WTC11 (cell line): ENCODE data around the gene TRAF3IP1.

ENCODE experiments used
- ATF6 ChIP-seq: sonication (generic); formaldehyde crosslinking; IDR thresholded peaks from 2 replicates; pipeline ENCODE4 v1.8.1; 2023; ENCODE audit warnings: mild to moderate bottlenecking, missing genetic modification reagents
- CREB1 ChIP-seq: sonication (generic); formaldehyde crosslinking; IDR thresholded peaks from 2 replicates; pipeline ENCODE4 v1.8.0; 2023; ENCODE audit warnings: mild to moderate bottlenecking, missing genetic modification reagents
- FOXJ3 ChIP-seq: sonication (generic); formaldehyde crosslinking; IDR thresholded peaks from 2 replicates; pipeline ENCODE4 v1.9.0; 2021; ENCODE audit warnings: missing genetic modification reagents, mild to moderate bottlenecking, borderline replicate concordance
- NFE2L1 ChIP-seq: sonication (generic); formaldehyde crosslinking; IDR thresholded peaks from 2 replicates; pipeline ENCODE4 v1.8.1; 2023; ENCODE audit warnings: missing genetic modification reagents
- NR2C2 ChIP-seq: sonication (generic); formaldehyde crosslinking; IDR thresholded peaks from 2 replicates; pipeline ENCODE4 v1.8.0; 2022; ENCODE audit warnings: mild to moderate bottlenecking, missing genetic modification reagents
- TEAD4 ChIP-seq: sonication (generic); formaldehyde crosslinking; IDR thresholded peaks from 2 replicates; pipeline ENCODE4 v1.8.0; 2022; ENCODE audit warnings: mild to moderate bottlenecking, missing genetic modification reagents
- TP53 ChIP-seq: sonication (generic); formaldehyde crosslinking; IDR thresholded peaks from 2 replicates; pipeline ENCODE4 v1.8.1; 2023; ENCODE audit warnings: mild to moderate bottlenecking, missing genetic modification reagents
- ZNF263 ChIP-seq: sonication (generic); formaldehyde crosslinking; IDR thresholded peaks from 2 replicates; pipeline ENCODE4 v1.8.1; 2022; ENCODE audit warnings: low read depth, mild to moderate bottlenecking, moderate library complexity, missing genetic modification reagents
- ZNF423 ChIP-seq: fragments of 250-450 bp; sonication (Bioruptor Pico); IDR thresholded peaks from 2 replicates; pipeline ENCODE4 v2.1.2; 2022; ENCODE audit warnings: mild to moderate bottlenecking, moderate library complexity
- TF ChIP-seq, protein P1 (sequence below): fragments of 200-600 bp; IDR thresholded peaks from 2 replicates; pipeline ENCODE4 v1.8.0; 2022; ENCODE audit warnings: antibody characterized with exemption
- TF ChIP-seq, protein P2 (sequence below): sonication (generic); formaldehyde crosslinking; IDR thresholded peaks from 2 replicates; pipeline ENCODE4 v1.8.1; 2022; ENCODE audit warnings: missing genetic modification reagents, borderline replicate concordance
- TF ChIP-seq, protein P3 (sequence below): sonication (generic); formaldehyde crosslinking; conservative IDR thresholded peaks from 2 replicates; pipeline ENCODE4 v1.8.1; 2022; ENCODE audit warnings: mild to moderate bottlenecking, missing genetic modification reagents

- no peak for TF ChIP-seq ZNF423 (CRISPR knock-in tag)
- TF ChIP-seq, protein P1, sequence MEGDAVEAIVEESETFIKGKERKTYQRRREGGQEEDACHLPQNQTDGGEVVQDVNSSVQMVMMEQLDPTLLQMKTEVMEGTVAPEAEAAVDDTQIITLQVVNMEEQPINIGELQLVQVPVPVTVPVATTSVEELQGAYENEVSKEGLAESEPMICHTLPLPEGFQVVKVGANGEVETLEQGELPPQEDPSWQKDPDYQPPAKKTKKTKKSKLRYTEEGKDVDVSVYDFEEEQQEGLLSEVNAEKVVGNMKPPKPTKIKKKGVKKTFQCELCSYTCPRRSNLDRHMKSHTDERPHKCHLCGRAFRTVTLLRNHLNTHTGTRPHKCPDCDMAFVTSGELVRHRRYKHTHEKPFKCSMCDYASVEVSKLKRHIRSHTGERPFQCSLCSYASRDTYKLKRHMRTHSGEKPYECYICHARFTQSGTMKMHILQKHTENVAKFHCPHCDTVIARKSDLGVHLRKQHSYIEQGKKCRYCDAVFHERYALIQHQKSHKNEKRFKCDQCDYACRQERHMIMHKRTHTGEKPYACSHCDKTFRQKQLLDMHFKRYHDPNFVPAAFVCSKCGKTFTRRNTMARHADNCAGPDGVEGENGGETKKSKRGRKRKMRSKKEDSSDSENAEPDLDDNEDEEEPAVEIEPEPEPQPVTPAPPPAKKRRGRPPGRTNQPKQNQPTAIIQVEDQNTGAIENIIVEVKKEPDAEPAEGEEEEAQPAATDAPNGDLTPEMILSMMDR = no peak
- TF ChIP-seq NR2C2 = no peak
- TF ChIP-seq ATF6 (CRISPR knock-in tag) = no peak
- no peak for TF ChIP-seq TEAD4 (CRISPR knock-in tag)
- TF ChIP-seq ZNF263 (CRISPR knock-in tag) = no peak
- TF ChIP-seq, protein P2, sequence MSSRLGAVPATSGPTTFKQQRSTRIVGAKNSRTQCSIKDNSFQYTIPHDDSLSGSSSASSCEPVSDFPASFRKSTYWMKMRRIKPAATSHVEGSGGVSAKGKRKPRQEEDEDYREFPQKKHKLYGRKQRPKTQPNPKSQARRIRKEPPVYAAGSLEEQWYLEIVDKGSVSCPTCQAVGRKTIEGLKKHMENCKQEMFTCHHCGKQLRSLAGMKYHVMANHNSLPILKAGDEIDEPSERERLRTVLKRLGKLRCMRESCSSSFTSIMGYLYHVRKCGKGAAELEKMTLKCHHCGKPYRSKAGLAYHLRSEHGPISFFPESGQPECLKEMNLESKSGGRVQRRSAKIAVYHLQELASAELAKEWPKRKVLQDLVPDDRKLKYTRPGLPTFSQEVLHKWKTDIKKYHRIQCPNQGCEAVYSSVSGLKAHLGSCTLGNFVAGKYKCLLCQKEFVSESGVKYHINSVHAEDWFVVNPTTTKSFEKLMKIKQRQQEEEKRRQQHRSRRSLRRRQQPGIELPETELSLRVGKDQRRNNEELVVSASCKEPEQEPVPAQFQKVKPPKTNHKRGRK (CRISPR knock-in tag) = no peak
- no peak for TF ChIP-seq FOXJ3 (CRISPR knock-in tag)
- no peak for TF ChIP-seq CREB1 (CRISPR knock-in tag)
- TF ChIP-seq NFE2L1 (CRISPR knock-in tag) = no peak
- TF ChIP-seq TP53 = no peak
- TF ChIP-seq, protein P3, sequence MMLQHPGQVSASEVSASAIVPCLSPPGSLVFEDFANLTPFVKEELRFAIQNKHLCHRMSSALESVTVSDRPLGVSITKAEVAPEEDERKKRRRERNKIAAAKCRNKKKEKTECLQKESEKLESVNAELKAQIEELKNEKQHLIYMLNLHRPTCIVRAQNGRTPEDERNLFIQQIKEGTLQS (CRISPR knock-in tag) = no peak
Observed at GRCh38 chr2:238422285-238422684, 102.0 kb downstream of the TRAF3IP1 start.
